ENCODE data around the gene SP1. TPM values are rescaled to one million over a fixed set of nuclear protein-coding genes. Genes with fewer than 3 reads are reported as not detected.
A peak's percentile ranks its signal among the peaks of the same experiment; 100 is the strongest.
"Not testable (repeated sequence)": the region's sequence is repeated elsewhere in the genome, so short reads cannot be mapped to it uniquely, and the experiment has no call there.

The SP1 gene
- polyA plus RNA-seq, 6 donors from 2014 or later = 8.3 to 17.5 (median 12.7) TPM

- H3K4me3 Mint-ChIP-seq; H3K36me3 Mint-ChIP-seq; H3K9me3 Mint-ChIP-seq; DNase-seq; H3K27me3 Mint-ChIP-seq; ATAC-seq (ENCODE audit: low read depth in 2 of 2): not testable (repeated sequence)
- H3K4me1 Mint-ChIP-seq = peaks cover 16 to 26% (median 20%) of the 10 kb centered on the region in 3 donors
- H3K27ac Mint-ChIP-seq = peak overlapping the region in 2 of 6 donors; percentile 7 to 47
These were observed 5.7 kb upstream of the SP1 start for GRCh38 chr12:53374277-53374676.

- DNase-seq (no peak), ATAC-seq (ENCODE audit: low read depth in 2 of 2) (no peak)
- peaks cover 18 to 25% (median 19%) of the 10 kb centered on the region in 3 donors for H3K4me1 Mint-ChIP-seq
- peaks cover 0 to 7% of the 10 kb centered on the region in 2 donors for H3K36me3 Mint-ChIP-seq
- no peaks in the 10 kb centered on the region for H3K9me3 Mint-ChIP-seq
- H3K4me3 Mint-ChIP-seq = peak overlapping the region in 1 of 8 donors; percentile 39
- H3K27me3 Mint-ChIP-seq = no peaks in the 10 kb centered on the region
- no peak overlapping the region for H3K27ac Mint-ChIP-seq
These were observed 3.2 kb upstream of the SP1 start for GRCh38 chr12:53376747-53377146.

- ATAC-seq (ENCODE audit: low read depth in 2 of 2) (no peak), DNase-seq (no peak)
- peaks cover 24 to 30% (median 25%) of the 10 kb centered on the region in 3 donors for H3K4me1 Mint-ChIP-seq
- no peaks in the 10 kb centered on the region for H3K9me3 Mint-ChIP-seq
- H3K27ac Mint-ChIP-seq = peak overlapping the region in 2 of 6 donors; percentile 22 to 76
- H3K27me3 Mint-ChIP-seq = no peaks in the 10 kb centered on the region
- peak overlapping the region in 1 of 8 donors; percentile 39 for H3K4me3 Mint-ChIP-seq
- peaks cover 12 to 13% of the 10 kb centered on the region in 2 donors for H3K36me3 Mint-ChIP-seq
These were observed 1.8 kb upstream of the SP1 start for GRCh38 chr12:53378222-53378621.

GRCh38 chr12:53378724-53379388 is 1.1 kb upstream of the SP1 start:
- ATAC-seq (ENCODE audit: low read depth in 2 of 2) = no peak
- Mint-ChIP-seq H3K36me3 (peaks cover 12 to 18% of the 10 kb centered on the region in 2 donors), H3K9me3 (no peaks in the 10 kb centered on the region), H3K27ac (peak overlapping the region in 1 of 6 donors; percentile 22), H3K4me1 (peaks cover 28 to 32% (median 29%) of the 10 kb centered on the region in 3 donors), H3K4me3 (no peak overlapping the region), H3K27me3 (no peaks in the 10 kb centered on the region)
- no peak for DNase-seq

- H3K9me3 Mint-ChIP-seq = no peaks in the 10 kb centered on the region
- H3K4me3 Mint-ChIP-seq = no peak overlapping the region
- no peaks in the 10 kb centered on the region for H3K27me3 Mint-ChIP-seq
- peaks cover 12 to 18% of the 10 kb centered on the region in 2 donors for H3K36me3 Mint-ChIP-seq
- peak; percentile 73 to 78 for ATAC-seq (ENCODE audit: low read depth in 2 of 2)
- DNase-seq = peak; percentile 99
- H3K4me1 Mint-ChIP-seq = peaks cover 28 to 39% (median 29%) of the 10 kb centered on the region in 3 donors
- no peak overlapping the region for H3K27ac Mint-ChIP-seq
These were observed 430 bp upstream of the SP1 start for GRCh38 chr12:53379389-53380103.

- Mint-ChIP-seq H3K27ac (peak overlapping the region in 5 of 6 donors; percentile 77 to 99 (median 91)), H3K4me3 (peak overlapping the region in 7 of 8 donors; percentile 78 to 94 (median 91)), H3K9me3 (no peaks in the 10 kb centered on the region), H3K36me3 (peaks cover 12 to 18% of the 10 kb centered on the region in 2 donors), H3K4me1 (peaks cover 31 to 48% (median 31%) of the 10 kb centered on the region in 3 donors), H3K27me3 (no peaks in the 10 kb centered on the region)
- ATAC-seq (ENCODE audit: low read depth in 2 of 2) = no peak
- no peak for DNase-seq
These were observed 1.1 kb downstream of the SP1 start for GRCh38 chr12:53380794-53381730.

GRCh38 chr12:53381731-53382630 is 2.0 kb downstream of the SP1 start:
- H3K27ac Mint-ChIP-seq = peak overlapping the region in 4 of 6 donors; percentile 21 to 94 (median 70)
- DNase-seq = peak; percentile 36
- no peaks in the 10 kb centered on the region for H3K27me3 Mint-ChIP-seq
- H3K4me1 Mint-ChIP-seq = peaks cover 34 to 57% (median 37%) of the 10 kb centered on the region in 3 donors
- ATAC-seq (ENCODE audit: low read depth in 2 of 2) = no peak
- no peaks in the 10 kb centered on the region for H3K9me3 Mint-ChIP-seq
- peaks cover 12 to 18% of the 10 kb centered on the region in 2 donors for H3K36me3 Mint-ChIP-seq
- peak overlapping the region in 7 of 8 donors; percentile 78 to 94 (median 91) for H3K4me3 Mint-ChIP-seq

GRCh38 chr12:53383258-53383657 is 3.3 kb downstream of the SP1 start:
- DNase-seq = no peak
- Mint-ChIP-seq H3K36me3 (peaks cover 12 to 22% of the 10 kb centered on the region in 2 donors), H3K4me3 (peak overlapping the region in 5 of 8 donors; percentile 52 to 94 (median 62)), H3K27me3 (no peaks in the 10 kb centered on the region), H3K9me3 (no peaks in the 10 kb centered on the region), H3K27ac (peak overlapping the region in 4 of 6 donors; percentile 33 to 79 (median 64)), H3K4me1 (peaks cover 36 to 69% (median 49%) of the 10 kb centered on the region in 3 donors)
- ATAC-seq (ENCODE audit: low read depth in 2 of 2) = no peak

- peaks cover 44 to 89% (median 69%) of the 10 kb centered on the region in 3 donors for H3K4me1 Mint-ChIP-seq
These were observed 6.4 kb downstream of the SP1 start for GRCh38 chr12:53386381-53386780.

GRCh38 chr12:53388932-53389331 is 9.0 kb downstream of the SP1 start:
- H3K27ac Mint-ChIP-seq = peak overlapping the region in 2 of 6 donors; percentile 13 to 59
- H3K4me1 Mint-ChIP-seq = peaks cover 28 to 69% (median 52%) of the 10 kb centered on the region in 3 donors
- peaks cover 0 to 4% of the 10 kb centered on the region in 2 donors for H3K36me3 Mint-ChIP-seq
- ATAC-seq (ENCODE audit: low read depth in 2 of 2) (no peak), DNase-seq (no peak)
- H3K4me3 Mint-ChIP-seq = peak overlapping the region in 3 of 8 donors; percentile 10 to 76 (median 68)
- no peaks in the 10 kb centered on the region for H3K9me3 Mint-ChIP-seq
- H3K27me3 Mint-ChIP-seq = no peaks in the 10 kb centered on the region

More at GRCh38 chr12:53386381-53386780, 6.4 kb downstream of the SP1 start:
- peaks cover 9 to 22% of the 10 kb centered on the region in 2 donors for H3K36me3 Mint-ChIP-seq
- peak overlapping the region in 3 of 6 donors; percentile 22 to 53 (median 44) for H3K27ac Mint-ChIP-seq
- H3K27me3 Mint-ChIP-seq; H3K9me3 Mint-ChIP-seq; DNase-seq; ATAC-seq (ENCODE audit: low read depth in 2 of 2): not testable (repeated sequence)
- peak overlapping the region in 7 of 8 donors; percentile 15 to 84 (median 58) for H3K4me3 Mint-ChIP-seq

- ATAC-seq (ENCODE audit: low read depth in 2 of 2) (no peak), DNase-seq (no peak)
- Mint-ChIP-seq H3K27me3 (no peaks in the 10 kb centered on the region), H3K9me3 (no peaks in the 10 kb centered on the region), H3K36me3 (peaks cover 0 to 4% of the 10 kb centered on the region in 2 donors), H3K27ac (no peak overlapping the region), H3K4me3 (peak overlapping the region in 4 of 8 donors; percentile 6 to 45 (median 27)), H3K4me1 (peaks cover 28 to 63% (median 52%) of the 10 kb centered on the region in 3 donors)
These were observed 9.7 kb downstream of the SP1 start for GRCh38 chr12:53389702-53390101.

GRCh38 chr12:53391724-53392123 is 11.7 kb downstream of the SP1 start:
- no peak for DNase-seq
- H3K36me3 Mint-ChIP-seq = peaks cover 0 to 4% of the 10 kb centered on the region in 2 donors
- no peaks in the 10 kb centered on the region for H3K9me3 Mint-ChIP-seq
- H3K27me3 Mint-ChIP-seq = no peaks in the 10 kb centered on the region
- H3K4me3 Mint-ChIP-seq = no peak overlapping the region
- peak overlapping the region in 1 of 6 donors; percentile 67 for H3K27ac Mint-ChIP-seq
- peaks cover 23 to 49% (median 43%) of the 10 kb centered on the region in 3 donors for H3K4me1 Mint-ChIP-seq
- no peak for ATAC-seq (ENCODE audit: low read depth in 2 of 2)
